ENCODE data around the gene TNFRSF18. TPM values are rescaled to one million over a fixed set of nuclear protein-coding genes. Genes with fewer than 3 reads are reported as not detected.
A peak's percentile ranks its signal among the peaks of the same experiment; 100 is the strongest.

The TNFRSF18 gene
- total and polyA plus RNA-seq, 7 experiments from 2014 or later: 0.32 to 81.7 (median 7.6) TPM; not detected in 3

- POLR2A ChIA-PET: interaction anchor here (0.6 kb wide), 1 partner anchor 730 kb away, joined by 3 read pairs; no protein-coding TSS in a partner anchor
Observed at GRCh38 chr1:1155258-1155657, 51.1 kb downstream of the TNFRSF18 start.

GRCh38 chr1:1153874-1154273, 52.5 kb downstream of the TNFRSF18 start:
- H3K36me3 Mint-ChIP-seq: peaks cover 0 to 19% (median 0%) of the 10 kb centered on the region in 5 donors
- ChIA-PET CTCF (no interaction called here), POLR2A (no interaction called here)
- no peak for DNase-seq
- ATAC-seq: no peak
- H3K4me3 Mint-ChIP-seq: no peak overlapping the region
- H3K27ac Mint-ChIP-seq: peak overlapping the region in 6 of 9 donors; percentile 43 to 84 (median 71)
- H3K4me1 Mint-ChIP-seq: peaks cover 0 to 13% (median 9%) of the 10 kb centered on the region in 7 donors
- H3K9me3 Mint-ChIP-seq: peaks cover 0 to 22% (median 13%) of the 10 kb centered on the region in 11 donors
- H3K27me3 Mint-ChIP-seq: no peaks in the 10 kb centered on the region
- Histone ChIP-seq H3K36me3 (ENCODE audit: control insufficient read depth in 2 of 3, insufficient read depth in 3 of 3, low read length in 3 of 3) (no peaks in the 10 kb centered on the region), H3K27ac (ENCODE audit: low read depth, low read length) (no peak overlapping the region), H3K4me1 (ENCODE audit: control insufficient read depth in 2 of 2, insufficient read depth in 2 of 2, low read length in 2 of 2) (peaks cover 4 to 5% of the 10 kb centered on the region in 2 donors), H3K4me3 (ENCODE audit: low read length) (no peak overlapping the region), H3K9me3 (ENCODE audit: control insufficient read depth in 2 of 3, low read length in 3 of 3) (peaks cover 0 to 21% (median 3%) of the 10 kb centered on the region in 3 experiments), H3K27me3 (ENCODE audit: control insufficient read depth in 2 of 2, insufficient read depth in 2 of 2, low read length in 2 of 2) (no peaks in the 10 kb centered on the region)
- intact Hi-C loops (cut with micrococcal nuclease): no loop called here

More at GRCh38 chr1:1155258-1155657, 51.1 kb downstream of the TNFRSF18 start:
- Mint-ChIP-seq H3K27me3 (no peaks in the 10 kb centered on the region), H3K4me3 (peak overlapping the region in 1 of 10 donors; percentile 23), H3K27ac (peak overlapping the region in 2 of 9 donors; percentile 20 to 88), H3K4me1 (peaks cover 0 to 13% (median 9%) of the 10 kb centered on the region in 7 donors), H3K9me3 (peaks cover 0 to 22% (median 13%) of the 10 kb centered on the region in 11 donors), H3K36me3 (peaks cover 0 to 19% (median 0%) of the 10 kb centered on the region in 5 donors)
- DNase-seq (no peak), ATAC-seq (no peak)
- Histone ChIP-seq H3K4me1 (ENCODE audit: control insufficient read depth in 2 of 2, insufficient read depth in 2 of 2, low read length in 2 of 2) (peaks cover 4 to 5% of the 10 kb centered on the region in 2 donors), H3K4me3 (ENCODE audit: low read length) (no peak overlapping the region), H3K27me3 (ENCODE audit: control insufficient read depth in 2 of 2, insufficient read depth in 2 of 2, low read length in 2 of 2) (no peaks in the 10 kb centered on the region), H3K27ac (ENCODE audit: low read depth, low read length) (no peak overlapping the region), H3K36me3 (ENCODE audit: control insufficient read depth in 2 of 3, insufficient read depth in 3 of 3, low read length in 3 of 3) (no peaks in the 10 kb centered on the region), H3K9me3 (ENCODE audit: control insufficient read depth in 2 of 3, low read length in 3 of 3) (peaks cover 0 to 21% (median 3%) of the 10 kb centered on the region in 3 experiments)
- CTCF ChIA-PET: no interaction called here
- intact Hi-C loops (cut with micrococcal nuclease): loop anchor here in 1 of 2 donors (5.0 kb wide), 2 partner anchors 47 to 88 kb away; no protein-coding TSS in a partner anchor

Small RNAs within 50 kb of the gene (microRNA-seq; reads per million reads assigned to microRNA genes)
- gene MIR200A (ENCODE audit: borderline microRNAs expressed): 10.9 reads per million, percentile 22 among the genes with 10 or more reads in this experiment
- gene MIR200B (ENCODE audit: borderline microRNAs expressed): 5.2 reads per million, percentile 4 among the genes with 10 or more reads in this experiment
- not detected for gene MIR429 (ENCODE audit: borderline microRNAs expressed)

Other genes with a start within 250 kb of the TNFRSF18 start
- gene NOC2L, start 247.3 kb downstream of the TNFRSF18 start, total RNA-seq: 10 to 100 TPM; 46.6 to 88.3 (median 67.9) TPM
- gene NOC2L, start 247.3 kb downstream of the TNFRSF18 start, polyA plus RNA-seq: 10 to 100 TPM; 62.7 to 82.5 TPM
- gene KLHL17, start 246.0 kb downstream of the TNFRSF18 start, total RNA-seq: 10 to 100 TPM; 14.2 to 34.2 (median 32.0) TPM
- gene KLHL17, start 246.0 kb downstream of the TNFRSF18 start, polyA plus RNA-seq: 1 to 10 TPM in 1 of 2 donors, under 1 TPM in 1; 0.58 to 2.6 TPM
- gene PLEKHN1, start 240.1 kb downstream of the TNFRSF18 start, total RNA-seq: 1 to 10 TPM in 3 of 5 experiments, under 1 TPM in 2; 0.24 to 3.0 (median 1.0) TPM
- under 1 TPM in 1 of 2 donors, not detected in 1; 0.18 TPM for gene PLEKHN1, start 240.1 kb downstream of the TNFRSF18 start, polyA plus RNA-seq
- gene PERM1, start 224.5 kb downstream of the TNFRSF18 start, total RNA-seq: not detected
- gene PERM1, start 224.5 kb downstream of the TNFRSF18 start, polyA plus RNA-seq: not detected
- 10 to 100 TPM in 2 of 5 experiments, under 1 TPM in 1, not detected in 2; 0.22 to 35.0 (median 18.8) TPM for gene HES4, start 206.5 kb downstream of the TNFRSF18 start, total RNA-seq
- 1 to 10 TPM in 1 of 2 donors, under 1 TPM in 1; 0.61 to 1.8 TPM for gene HES4, start 206.5 kb downstream of the TNFRSF18 start, polyA plus RNA-seq
- gene ISG15, start 193.1 kb downstream of the TNFRSF18 start, total RNA-seq: 100 to 1,000 TPM in 1 of 5 experiments, 10 to 100 TPM in 4; 17.4 to 227 (median 25.4) TPM
- gene ISG15, start 193.1 kb downstream of the TNFRSF18 start, polyA plus RNA-seq: 100 to 1,000 TPM; 114 to 218 TPM
- 10 to 100 TPM in 1 of 5 experiments, 1 to 10 TPM in 4; 1.8 to 10.9 (median 4.9) TPM for gene AGRN, start 186.5 kb downstream of the TNFRSF18 start, total RNA-seq
- 1 to 10 TPM in 1 of 2 donors, under 1 TPM in 1; 0.19 to 1.2 TPM for gene AGRN, start 186.5 kb downstream of the TNFRSF18 start, polyA plus RNA-seq
- under 1 TPM in 1 of 5 experiments, not detected in 4; 0.32 TPM for gene RNF223, start 132.3 kb downstream of the TNFRSF18 start, total RNA-seq
- not detected for gene RNF223, start 132.3 kb downstream of the TNFRSF18 start, polyA plus RNA-seq
- 10 to 100 TPM; 17.6 to 21.9 (median 19.6) TPM for gene C1orf159, start 90.5 kb downstream of the TNFRSF18 start, total RNA-seq
- gene C1orf159, start 90.5 kb downstream of the TNFRSF18 start, polyA plus RNA-seq: 10 to 100 TPM in 1 of 2 donors, 1 to 10 TPM in 1; 6.4 to 10.5 TPM
- gene TTLL10, start 32.7 kb downstream of the TNFRSF18 start, total RNA-seq: under 1 TPM in 2 of 5 experiments, not detected in 3; 0.58 to 0.80 TPM
- not detected for gene TTLL10, start 32.7 kb downstream of the TNFRSF18 start, polyA plus RNA-seq
- gene TNFRSF4, start 7.6 kb upstream of the TNFRSF18 start, total RNA-seq: 100 to 1,000 TPM in 1 of 5 experiments, 10 to 100 TPM in 1, 1 to 10 TPM in 2, under 1 TPM in 1; 0.49 to 192 (median 7.8) TPM
- gene TNFRSF4, start 7.6 kb upstream of the TNFRSF18 start, polyA plus RNA-seq: 1 to 10 TPM; 1.4 to 1.5 TPM
- 100 to 1,000 TPM in 4 of 5 experiments, 10 to 100 TPM in 1; 75.8 to 124 (median 110) TPM for gene SDF4, start 25.4 kb upstream of the TNFRSF18 start, total RNA-seq
- 10 to 100 TPM; 74.8 to 90.7 TPM for gene SDF4, start 25.4 kb upstream of the TNFRSF18 start, polyA plus RNA-seq
- gene B3GALT6, start 25.6 kb upstream of the TNFRSF18 start, total RNA-seq: 10 to 100 TPM; 10.9 to 29.0 (median 22.8) TPM
- 10 to 100 TPM in 1 of 2 donors, 1 to 10 TPM in 1; 7.2 to 12.7 TPM for gene B3GALT6, start 25.6 kb upstream of the TNFRSF18 start, polyA plus RNA-seq
- gene C1QTNF12, start 40.1 kb upstream of the TNFRSF18 start, total RNA-seq: 1 to 10 TPM; 2.5 to 5.8 (median 3.0) TPM
- under 1 TPM in 1 of 2 donors, not detected in 1; 0.56 TPM for gene C1QTNF12, start 40.1 kb upstream of the TNFRSF18 start, polyA plus RNA-seq
- gene UBE2J2, start 67.3 kb upstream of the TNFRSF18 start, total RNA-seq: 10 to 100 TPM; 62.3 to 89.3 (median 75.1) TPM
- 10 to 100 TPM; 86.1 to 92.2 TPM for gene UBE2J2, start 67.3 kb upstream of the TNFRSF18 start, polyA plus RNA-seq
- gene SCNN1D, start 73.8 kb upstream of the TNFRSF18 start, total RNA-seq: 10 to 100 TPM in 3 of 5 experiments, 1 to 10 TPM in 2; 4.2 to 15.8 (median 10.1) TPM
- gene SCNN1D, start 73.8 kb upstream of the TNFRSF18 start, polyA plus RNA-seq: not detected
- gene ACAP3, start 101.3 kb upstream of the TNFRSF18 start, total RNA-seq: 10 to 100 TPM; 51.5 to 70.8 (median 58.2) TPM
- 1 to 10 TPM; 3.2 to 5.9 TPM for gene ACAP3, start 101.3 kb upstream of the TNFRSF18 start, polyA plus RNA-seq
- gene PUSL1, start 102.0 kb upstream of the TNFRSF18 start, total RNA-seq: 10 to 100 TPM; 17.7 to 25.4 (median 19.4) TPM
- 10 to 100 TPM; 16.2 to 26.1 TPM for gene PUSL1, start 102.0 kb upstream of the TNFRSF18 start, polyA plus RNA-seq
- gene INTS11, start 118.1 kb upstream of the TNFRSF18 start, total RNA-seq: 100 to 1,000 TPM; 126 to 187 (median 161) TPM
- gene INTS11, start 118.1 kb upstream of the TNFRSF18 start, polyA plus RNA-seq: 10 to 100 TPM; 62.8 to 74.0 TPM
- 10 to 100 TPM; 11.5 to 29.3 (median 19.1) TPM for gene CPTP, start 118.2 kb upstream of the TNFRSF18 start, total RNA-seq
- 10 to 100 TPM; 17.7 to 26.5 TPM for gene CPTP, start 118.2 kb upstream of the TNFRSF18 start, polyA plus RNA-seq
- gene TAS1R3, start 124.7 kb upstream of the TNFRSF18 start, total RNA-seq: 1 to 10 TPM; 1.1 to 2.6 (median 1.8) TPM
- under 1 TPM in 1 of 2 donors, not detected in 1; 0.32 TPM for gene TAS1R3, start 124.7 kb upstream of the TNFRSF18 start, polyA plus RNA-seq
- 10 to 100 TPM; 40.2 to 54.9 (median 45.9) TPM for gene DVL1, start 142.8 kb upstream of the TNFRSF18 start, total RNA-seq
- gene DVL1, start 142.8 kb upstream of the TNFRSF18 start, polyA plus RNA-seq: 1 to 10 TPM in 1 of 2 donors, under 1 TPM in 1; 0.78 to 1.1 TPM
- 1 to 10 TPM in 3 of 5 experiments, under 1 TPM in 2; 0.39 to 2.2 (median 1.0) TPM for gene MXRA8, start 152.0 kb upstream of the TNFRSF18 start, total RNA-seq
- under 1 TPM; 0.41 to 0.66 TPM for gene MXRA8, start 152.0 kb upstream of the TNFRSF18 start, polyA plus RNA-seq
- 100 to 1,000 TPM in 1 of 5 experiments, 10 to 100 TPM in 4; 53.8 to 107 (median 64.5) TPM for gene AURKAIP1, start 168.6 kb upstream of the TNFRSF18 start, total RNA-seq
- gene AURKAIP1, start 168.6 kb upstream of the TNFRSF18 start, polyA plus RNA-seq: 100 to 1,000 TPM; 135 to 160 TPM
- gene CCNL2, start 192.7 kb upstream of the TNFRSF18 start, total RNA-seq: 100 to 1,000 TPM; 130 to 403 (median 278) TPM
- 10 to 100 TPM; 16.3 to 38.3 TPM for gene CCNL2, start 192.7 kb upstream of the TNFRSF18 start, polyA plus RNA-seq
- 100 to 1,000 TPM in 4 of 5 experiments, 10 to 100 TPM in 1; 91.2 to 135 (median 122) TPM for gene MRPL20, start 200.7 kb upstream of the TNFRSF18 start, total RNA-seq
- gene MRPL20, start 200.7 kb upstream of the TNFRSF18 start, polyA plus RNA-seq: 100 to 1,000 TPM; 221 to 239 TPM
- gene ANKRD65, start 214.7 kb upstream of the TNFRSF18 start, total RNA-seq: not detected
- not detected for gene ANKRD65, start 214.7 kb upstream of the TNFRSF18 start, polyA plus RNA-seq
- 1 to 10 TPM in 1 of 5 experiments, under 1 TPM in 1, not detected in 3; 0.15 to 1.2 TPM for gene VWA1, start 229.1 kb upstream of the TNFRSF18 start, total RNA-seq
- gene VWA1, start 229.1 kb upstream of the TNFRSF18 start, polyA plus RNA-seq: not detected
- 1 to 10 TPM in 4 of 5 experiments, under 1 TPM in 1; 0.61 to 2.0 (median 1.4) TPM for gene ATAD3C, start 243.1 kb upstream of the TNFRSF18 start, total RNA-seq
- gene ATAD3C, start 243.1 kb upstream of the TNFRSF18 start, polyA plus RNA-seq: under 1 TPM; 0.64 to 0.76 TPM

Data from naive thymus-derived CD4-positive, alpha-beta T cell (primary cell).